A673 (cell line): ENCODE results near the gene OR10AD1.

Source experiments
- EZH2 ChIP-seq: fragments of 200-600 bp; sonication (generic); IDR thresholded peaks from 2 replicates; pipeline ENCODE4 v1.6.1; 2017; ENCODE audit warnings: borderline replicate concordance, low read depth, mild to moderate bottlenecking, mixed read lengths, antibody characterized with exemption, low read length; ENCODE audit not compliant: poor library complexity, severe bottlenecking
- TF ChIP-seq, protein P1 (sequence below): fragments of 300-800, 200-600 bp; sonication (generic); conservative IDR thresholded peaks from 2 replicates; pipeline ENCODE4 v1.5.1; 2017; ENCODE audit warnings: low read depth, mild to moderate bottlenecking, antibody characterized with exemption, low read length, moderate library complexity, mixed read lengths

DNA sequence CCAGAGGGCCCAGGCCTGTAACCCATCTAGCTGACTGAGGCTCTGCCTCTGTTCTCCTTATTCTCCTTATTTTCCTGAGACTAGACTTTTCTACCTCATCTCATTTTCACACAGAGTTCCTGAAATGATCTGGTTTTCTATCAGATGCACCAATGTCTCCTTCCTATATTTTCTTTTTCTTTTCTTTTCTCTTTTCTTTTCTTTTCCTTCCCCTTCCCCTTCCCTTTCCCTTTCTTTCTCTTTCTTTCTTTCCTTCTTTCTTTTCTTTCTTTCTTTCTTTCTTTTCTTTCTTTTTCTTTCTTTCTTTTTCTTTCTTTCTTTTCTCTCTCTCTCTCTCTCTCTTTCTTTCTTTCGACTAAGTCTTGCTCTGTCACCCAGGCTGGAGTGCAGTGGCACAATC lies 22.7 kb downstream of the OR10AD1 start:
- TF ChIP-seq EZH2, result no peak
- TF ChIP-seq, protein P1, sequence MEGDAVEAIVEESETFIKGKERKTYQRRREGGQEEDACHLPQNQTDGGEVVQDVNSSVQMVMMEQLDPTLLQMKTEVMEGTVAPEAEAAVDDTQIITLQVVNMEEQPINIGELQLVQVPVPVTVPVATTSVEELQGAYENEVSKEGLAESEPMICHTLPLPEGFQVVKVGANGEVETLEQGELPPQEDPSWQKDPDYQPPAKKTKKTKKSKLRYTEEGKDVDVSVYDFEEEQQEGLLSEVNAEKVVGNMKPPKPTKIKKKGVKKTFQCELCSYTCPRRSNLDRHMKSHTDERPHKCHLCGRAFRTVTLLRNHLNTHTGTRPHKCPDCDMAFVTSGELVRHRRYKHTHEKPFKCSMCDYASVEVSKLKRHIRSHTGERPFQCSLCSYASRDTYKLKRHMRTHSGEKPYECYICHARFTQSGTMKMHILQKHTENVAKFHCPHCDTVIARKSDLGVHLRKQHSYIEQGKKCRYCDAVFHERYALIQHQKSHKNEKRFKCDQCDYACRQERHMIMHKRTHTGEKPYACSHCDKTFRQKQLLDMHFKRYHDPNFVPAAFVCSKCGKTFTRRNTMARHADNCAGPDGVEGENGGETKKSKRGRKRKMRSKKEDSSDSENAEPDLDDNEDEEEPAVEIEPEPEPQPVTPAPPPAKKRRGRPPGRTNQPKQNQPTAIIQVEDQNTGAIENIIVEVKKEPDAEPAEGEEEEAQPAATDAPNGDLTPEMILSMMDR, result no peak
